Endodermal cell (in vitro differentiated cells): ENCODE results near the gene GAP43. TPM values are rescaled to one million over a fixed set of nuclear protein-coding genes. Genes with fewer than 3 reads are reported as not detected.

Source experiments
- DNase-seq: peaks from one replicate; pipeline ENCODE4 v3.0.0-alpha.2; 2017
- H3K27ac ChIP-seq: 2 replicates; pipeline ENCODE4 v1.5.1; 2013; ENCODE audit warnings: mild to moderate bottlenecking, low read depth, low read length, moderate library complexity
- H3K27me3 ChIP-seq: 2 replicates; pipeline ENCODE4 v1.6.1; 2013; ENCODE audit warnings: mild to moderate bottlenecking, low read length, moderate library complexity; ENCODE audit not compliant: insufficient read depth, control insufficient read depth, poor library complexity, severe bottlenecking
- H3K36me3 ChIP-seq: 2 replicates; pipeline ENCODE4 v1.7.0; 2013; ENCODE audit warnings: mild to moderate bottlenecking, low read length, moderate library complexity; ENCODE audit not compliant: control insufficient read depth, insufficient read depth
- H3K4me1 ChIP-seq: one replicate; pipeline ENCODE4 v1.7.0; 2013; ENCODE audit warnings: low read length; ENCODE audit not compliant: control insufficient read depth, insufficient read depth
- H3K4me3 ChIP-seq: 2 replicates; pipeline ENCODE4 v1.5.1; 2013; ENCODE audit warnings: mild to moderate bottlenecking, low read length, moderate library complexity
- H3K9ac ChIP-seq: 2 replicates; pipeline ENCODE4 v1.6.1; 2013; ENCODE audit warnings: mild to moderate bottlenecking, low read length, moderate library complexity; ENCODE audit not compliant: poor library complexity, severe bottlenecking; ENCODE audit errors: extremely low read depth
- H3K9me3 ChIP-seq: 2 replicates; pipeline ENCODE4 v1.6.1; 2013; ENCODE audit warnings: mild to moderate bottlenecking, low read length, moderate library complexity; ENCODE audit not compliant: control insufficient read depth
- H3K27ac Mint-ChIP-seq: 2 replicates; pipeline ENCODE4 v1.8.0; 2020; ENCODE audit warnings: mixed read lengths
- H3K27me3 Mint-ChIP-seq: 2 replicates; pipeline ENCODE4 v1.8.0; 2021; ENCODE audit warnings: mild to moderate bottlenecking, mixed read lengths; ENCODE audit not compliant: insufficient read depth
- H3K36me3 Mint-ChIP-seq: 2 replicates; pipeline ENCODE4 v1.8.0; 2020; ENCODE audit warnings: low read depth, mixed read lengths
- H3K4me1 Mint-ChIP-seq: 2 replicates; pipeline ENCODE4 v1.8.0; 2020; ENCODE audit warnings: mixed read lengths
- H3K4me3 Mint-ChIP-seq: 2 replicates; pipeline ENCODE4 v1.8.0; 2020; ENCODE audit warnings: mild to moderate bottlenecking, moderate library complexity, mixed read lengths
- H3K9me3 Mint-ChIP-seq: 2 replicates; pipeline ENCODE4 v1.8.0; 2020; ENCODE audit warnings: mild to moderate bottlenecking, mixed read lengths
- WGBS, 2 experiments: methylation state at CpG; one replicate each; pipeline versions ENCODE4 v1.1.5 to v1.1.7; 2013; ENCODE audit warnings: missing lambda C conversion rate in 2 of 2, mixed read lengths in 1 of 2; ENCODE audit not compliant: insufficient coverage in 1 of 2, insufficient read length in 1 of 2; 5-methylcytosine and 5-hydroxymethylcytosine counted together
- total RNA-seq, 2 donors: library from RNA; stranded (reverse); fragmentation: NEBNext Ultra II Directional in 1 of 2; extraction: Animal tissue kit (Norgen Biotek cat#: 25700) in 1 of 2; gene quantifications; 2 replicates in 1 of 2; 3 replicates in 1 of 2; pipeline ENCODE4 v1.2.1, GENCODE V29; 2021
- TF ChIP-seq, protein P1 (sequence below): fragments of 200-600 bp; sonication (generic); conservative IDR thresholded peaks from 2 replicates; pipeline ENCODE4 v1.5.0; 2021; ENCODE audit warnings: antibody characterized with exemption, mild to moderate bottlenecking

GAP43 gene
- total RNA-seq, 2 donors from 2014 or later = 1.5 to 8.0 TPM

DNA sequence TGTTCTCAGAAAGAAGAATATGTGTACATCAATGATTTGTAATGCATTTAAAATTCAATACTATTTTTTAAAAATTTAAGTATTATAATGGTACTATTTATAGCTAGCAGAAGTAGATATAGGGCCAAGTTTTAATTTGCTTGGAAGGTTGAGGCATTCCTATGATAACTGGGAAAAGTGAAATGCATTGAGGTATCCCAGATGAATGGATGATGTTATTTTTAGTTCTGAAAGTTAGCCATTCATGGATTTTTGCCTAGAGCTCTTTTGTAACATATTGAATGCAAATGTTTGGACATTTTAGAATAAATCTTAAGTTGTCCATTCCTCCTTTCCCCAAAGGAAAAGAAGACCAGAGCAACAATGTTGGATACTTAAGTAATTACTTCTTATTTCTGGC, 47.6 kb downstream of the GAP43 start:
- Histone ChIP-seq H3K4me1 (peaks cover 9% of the 10 kb centered on the region), H3K27ac (no peak overlapping the region), H3K9ac (no peak overlapping the region), H3K27me3 (no peaks in the 10 kb centered on the region), H3K4me3 (no peak overlapping the region), H3K9me3 (no peaks in the 10 kb centered on the region), H3K36me3 (no peaks in the 10 kb centered on the region)
- Mint-ChIP-seq H3K27me3 (no peaks in the 10 kb centered on the region), H3K36me3 (no peaks in the 10 kb centered on the region), H3K4me3 (no peak overlapping the region), H3K27ac (no peak overlapping the region), H3K9me3 (no peaks in the 10 kb centered on the region), H3K4me1 (peaks cover 22% of the 10 kb centered on the region)
- no peak for DNase-seq
- TF ChIP-seq, protein P1, sequence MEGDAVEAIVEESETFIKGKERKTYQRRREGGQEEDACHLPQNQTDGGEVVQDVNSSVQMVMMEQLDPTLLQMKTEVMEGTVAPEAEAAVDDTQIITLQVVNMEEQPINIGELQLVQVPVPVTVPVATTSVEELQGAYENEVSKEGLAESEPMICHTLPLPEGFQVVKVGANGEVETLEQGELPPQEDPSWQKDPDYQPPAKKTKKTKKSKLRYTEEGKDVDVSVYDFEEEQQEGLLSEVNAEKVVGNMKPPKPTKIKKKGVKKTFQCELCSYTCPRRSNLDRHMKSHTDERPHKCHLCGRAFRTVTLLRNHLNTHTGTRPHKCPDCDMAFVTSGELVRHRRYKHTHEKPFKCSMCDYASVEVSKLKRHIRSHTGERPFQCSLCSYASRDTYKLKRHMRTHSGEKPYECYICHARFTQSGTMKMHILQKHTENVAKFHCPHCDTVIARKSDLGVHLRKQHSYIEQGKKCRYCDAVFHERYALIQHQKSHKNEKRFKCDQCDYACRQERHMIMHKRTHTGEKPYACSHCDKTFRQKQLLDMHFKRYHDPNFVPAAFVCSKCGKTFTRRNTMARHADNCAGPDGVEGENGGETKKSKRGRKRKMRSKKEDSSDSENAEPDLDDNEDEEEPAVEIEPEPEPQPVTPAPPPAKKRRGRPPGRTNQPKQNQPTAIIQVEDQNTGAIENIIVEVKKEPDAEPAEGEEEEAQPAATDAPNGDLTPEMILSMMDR = no peak

DNA sequence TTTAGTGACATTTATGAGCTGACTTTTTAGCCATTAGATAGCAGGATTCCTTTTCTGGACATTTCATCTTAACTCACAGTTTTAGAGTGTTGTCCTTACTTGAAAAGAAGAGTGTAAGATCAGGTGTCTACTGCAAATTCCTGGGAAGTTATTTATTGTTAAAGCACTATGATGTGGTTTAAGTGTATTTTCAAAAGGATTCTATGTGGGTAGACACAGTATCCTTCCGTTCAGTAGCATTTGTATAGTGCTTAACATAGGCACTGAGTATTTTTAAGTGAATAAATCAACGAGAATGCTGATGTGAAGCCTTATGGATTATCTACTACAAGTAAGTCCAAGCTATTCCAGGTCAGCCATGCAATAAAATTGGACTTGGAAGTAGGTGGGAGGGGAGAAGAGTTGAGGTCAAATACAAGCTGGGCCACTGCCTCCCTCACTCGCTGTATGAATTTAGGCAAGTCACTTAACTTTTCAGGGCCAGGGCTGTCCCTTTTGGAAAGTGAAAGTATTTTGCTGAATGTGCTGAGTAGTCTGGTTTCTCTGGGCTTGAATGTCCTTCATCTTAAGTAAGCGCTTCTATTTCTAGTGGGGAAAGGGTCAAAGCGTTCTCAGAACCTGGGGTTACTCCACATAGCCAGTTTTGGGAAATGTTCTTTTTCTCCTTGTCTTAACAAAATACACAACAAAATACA, 48.6 kb downstream of the GAP43 start:
- Histone ChIP-seq H3K27ac (no peak overlapping the region), H3K4me3 (no peak overlapping the region), H3K27me3 (no peaks in the 10 kb centered on the region), H3K9ac (no peak overlapping the region), H3K36me3 (no peaks in the 10 kb centered on the region), H3K9me3 (no peaks in the 10 kb centered on the region), H3K4me1 (peaks cover 1% of the 10 kb centered on the region)
- Mint-ChIP-seq H3K4me1 (peaks cover 12% of the 10 kb centered on the region), H3K9me3 (no peaks in the 10 kb centered on the region), H3K36me3 (no peaks in the 10 kb centered on the region), H3K4me3 (no peak overlapping the region), H3K27me3 (no peaks in the 10 kb centered on the region), H3K27ac (no peak overlapping the region)
- TF ChIP-seq, protein P1 = no peak
- 94 to 100% methylated on average over 4 to 5 of the region's 5 CpGs for WGBS, 2 experiments
- DNase-seq = no peak

DNA sequence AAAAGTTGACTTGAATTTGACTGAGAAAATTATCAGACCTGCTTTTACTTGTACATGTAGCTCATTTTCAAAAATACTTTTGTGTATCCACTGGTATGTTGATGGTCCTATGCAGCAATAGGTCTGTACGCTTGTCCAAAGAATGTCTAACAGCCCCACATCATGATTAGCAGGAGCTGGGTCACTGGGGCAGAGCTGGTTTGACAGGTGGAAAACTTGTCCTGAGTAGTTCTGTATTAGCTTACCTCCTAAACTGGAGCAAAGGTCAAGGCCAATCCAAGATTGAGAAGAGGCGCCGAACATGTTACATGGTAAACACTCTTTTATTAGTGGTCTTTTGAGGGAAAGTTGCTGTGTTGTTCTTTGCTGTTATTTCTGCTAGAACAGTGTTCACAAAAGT, 50.6 kb downstream of the GAP43 start:
- no peak overlapping the region for H3K27ac ChIP-seq
- H3K9me3 Mint-ChIP-seq = no peaks in the 10 kb centered on the region
- H3K27ac Mint-ChIP-seq = no peak overlapping the region
- H3K27me3 ChIP-seq = no peaks in the 10 kb centered on the region
- H3K9me3 ChIP-seq = peaks cover 4% of the 10 kb centered on the region
- H3K9ac ChIP-seq = no peak overlapping the region
- no peak for DNase-seq
- peaks cover 2% of the 10 kb centered on the region for H3K36me3 Mint-ChIP-seq
- no peak overlapping the region for H3K4me3 Mint-ChIP-seq
- H3K36me3 ChIP-seq = no peaks in the 10 kb centered on the region
- no peaks in the 10 kb centered on the region for H3K27me3 Mint-ChIP-seq
- no peaks in the 10 kb centered on the region for H3K4me1 Mint-ChIP-seq
- H3K4me3 ChIP-seq = no peak overlapping the region
- TF ChIP-seq, protein P1 = no peak
- 91% methylated on average over 3 of the region's 3 CpGs; no CpG with 5 or more reads in 1 of the 2 experiments for WGBS, 2 experiments
- H3K4me1 ChIP-seq = no peaks in the 10 kb centered on the region
